HG02798 (cell line): ENCODE measurements around the gene DNAH1.

Experiments used
- ATAC-seq: cut with Tn5 transposase; IDR thresholded peaks from one replicate; pipeline ENCODE4 v1.9.1; 2021; ENCODE audit warnings: mild to moderate bottlenecking; ENCODE audit not compliant: unreplicated experiment, poor library complexity

The DNAH1 gene

GRCh38 chr3:52384019-52384761 is 68.1 kb downstream of the DNAH1 start:
- no peak for ATAC-seq

- no peak for ATAC-seq
Observed at GRCh38 chr3:52385157-52385556, 69.0 kb downstream of the DNAH1 start.

- no peak for ATAC-seq
Observed at GRCh38 chr3:52387481-52387880, 71.4 kb downstream of the DNAH1 start.

GRCh38 chr3:52388348-52388821 is 72.3 kb downstream of the DNAH1 start:
- ATAC-seq = no peak

- no peak for ATAC-seq
Observed at GRCh38 chr3:52388933-52389332, 72.8 kb downstream of the DNAH1 start.

- ATAC-seq = no peak
Observed at GRCh38 chr3:52391096-52391495, 75.0 kb downstream of the DNAH1 start.

GRCh38 chr3:52392216-52392930 is 76.3 kb downstream of the DNAH1 start:
- no peak for ATAC-seq

- ATAC-seq = no peak
Observed at GRCh38 chr3:52393131-52393807, 77.2 kb downstream of the DNAH1 start.

GRCh38 chr3:52393959-52394670 is 78.0 kb downstream of the DNAH1 start:
- no peak for ATAC-seq

GRCh38 chr3:52394751-52395502 is 78.8 kb downstream of the DNAH1 start:
- no peak for ATAC-seq

GRCh38 chr3:52395503-52395865 is 79.4 kb downstream of the DNAH1 start:
- ATAC-seq = no peak

- ATAC-seq = no peak
Observed at GRCh38 chr3:52396011-52396906, 80.1 kb downstream of the DNAH1 start.

- no peak for ATAC-seq
Observed at GRCh38 chr3:52396907-52397591, 80.9 kb downstream of the DNAH1 start.

GRCh38 chr3:52397676-52398399 is 81.7 kb downstream of the DNAH1 start:
- ATAC-seq = no peak

GRCh38 chr3:52398670-52399081 is 82.6 kb downstream of the DNAH1 start:
- no peak for ATAC-seq

- no peak for ATAC-seq
Observed at GRCh38 chr3:52399131-52399530, 83.0 kb downstream of the DNAH1 start.

- no peak for ATAC-seq
Observed at GRCh38 chr3:52399593-52399992, 83.5 kb downstream of the DNAH1 start.
